HFF-Myc (cell line): ENCODE data around the gene CHST15.

Experiments used
- DNase-seq: peaks from one replicate; pipeline ENCODE4 v3.0.0-alpha.2; 2011; ENCODE audit warnings: low read depth; ENCODE audit errors: extremely low read depth
- H3K4me3 ChIP-seq: replicated peaks from 2 replicates; pipeline ENCODE4 v1.5.1; 2011; ENCODE audit warnings: low read depth, mild to moderate bottlenecking, control low read depth, low read length
- TF ChIP-seq, protein P1 (sequence below): IDR thresholded peaks from 2 replicates; pipeline ENCODE4 v1.5.1; 2012; ENCODE audit warnings: mild to moderate bottlenecking, low read depth, low read length, control low read depth; ENCODE audit errors: missing control alignments

The CHST15 gene

GRCh38 chr10:124078028-124078427 lies 15.4 kb downstream of the CHST15 start:
- TF ChIP-seq, protein P1, sequence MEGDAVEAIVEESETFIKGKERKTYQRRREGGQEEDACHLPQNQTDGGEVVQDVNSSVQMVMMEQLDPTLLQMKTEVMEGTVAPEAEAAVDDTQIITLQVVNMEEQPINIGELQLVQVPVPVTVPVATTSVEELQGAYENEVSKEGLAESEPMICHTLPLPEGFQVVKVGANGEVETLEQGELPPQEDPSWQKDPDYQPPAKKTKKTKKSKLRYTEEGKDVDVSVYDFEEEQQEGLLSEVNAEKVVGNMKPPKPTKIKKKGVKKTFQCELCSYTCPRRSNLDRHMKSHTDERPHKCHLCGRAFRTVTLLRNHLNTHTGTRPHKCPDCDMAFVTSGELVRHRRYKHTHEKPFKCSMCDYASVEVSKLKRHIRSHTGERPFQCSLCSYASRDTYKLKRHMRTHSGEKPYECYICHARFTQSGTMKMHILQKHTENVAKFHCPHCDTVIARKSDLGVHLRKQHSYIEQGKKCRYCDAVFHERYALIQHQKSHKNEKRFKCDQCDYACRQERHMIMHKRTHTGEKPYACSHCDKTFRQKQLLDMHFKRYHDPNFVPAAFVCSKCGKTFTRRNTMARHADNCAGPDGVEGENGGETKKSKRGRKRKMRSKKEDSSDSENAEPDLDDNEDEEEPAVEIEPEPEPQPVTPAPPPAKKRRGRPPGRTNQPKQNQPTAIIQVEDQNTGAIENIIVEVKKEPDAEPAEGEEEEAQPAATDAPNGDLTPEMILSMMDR: no peak
- no peak overlapping the region for H3K4me3 ChIP-seq
- no peak for DNase-seq

- H3K4me3 ChIP-seq: no peak overlapping the region
- no peak for DNase-seq
- TF ChIP-seq, protein P1: no peak
These were observed 16.0 kb downstream of the CHST15 start for GRCh38 chr10:124077208-124077993.

GRCh38 chr10:124076148-124076733 lies 17.2 kb downstream of the CHST15 start:
- TF ChIP-seq, protein P1: no peak
- no peak for DNase-seq
- H3K4me3 ChIP-seq: no peak overlapping the region

DNA sequence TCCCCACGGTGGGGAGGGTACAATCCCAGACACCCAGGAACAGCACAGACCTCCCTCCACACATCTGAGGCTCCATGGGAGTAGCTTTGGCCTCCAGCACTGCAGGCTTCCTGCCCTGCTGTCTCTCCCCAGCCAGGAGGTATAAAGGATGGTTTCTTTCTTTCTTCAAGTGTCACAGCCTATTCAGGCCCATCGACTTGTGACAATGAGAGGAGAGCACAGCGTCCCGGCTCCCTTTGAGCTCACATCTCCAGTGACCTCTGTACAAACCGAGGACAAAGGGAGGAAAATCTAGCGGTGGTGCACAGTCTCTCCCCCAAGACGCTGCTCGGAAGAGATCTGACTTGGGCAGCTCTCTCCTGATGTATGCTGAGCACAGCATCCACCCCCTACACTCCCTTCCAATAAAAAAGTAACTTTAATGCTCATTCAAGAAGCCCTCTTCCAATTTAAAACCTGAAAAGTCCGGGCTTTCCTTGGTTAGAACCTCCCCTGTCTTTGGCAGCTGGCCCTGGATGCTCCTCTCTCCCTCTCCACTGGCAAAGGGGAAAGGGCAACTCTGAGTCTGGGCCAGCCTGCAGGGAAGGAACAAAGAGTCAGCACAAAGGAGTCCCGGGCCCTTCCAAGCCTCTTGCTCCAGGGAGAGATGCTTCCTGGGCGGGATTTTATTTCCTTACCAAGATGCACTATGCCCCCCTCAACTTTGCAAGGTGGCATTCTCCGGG lies 18.0 kb downstream of the CHST15 start:
- TF ChIP-seq, protein P1: no peak
- DNase-seq: no peak
- no peak overlapping the region for H3K4me3 ChIP-seq

GRCh38 chr10:124074501-124075109 lies 18.8 kb downstream of the CHST15 start:
- no peak for DNase-seq
- TF ChIP-seq, protein P1: no peak
- H3K4me3 ChIP-seq: no peak overlapping the region

DNA sequence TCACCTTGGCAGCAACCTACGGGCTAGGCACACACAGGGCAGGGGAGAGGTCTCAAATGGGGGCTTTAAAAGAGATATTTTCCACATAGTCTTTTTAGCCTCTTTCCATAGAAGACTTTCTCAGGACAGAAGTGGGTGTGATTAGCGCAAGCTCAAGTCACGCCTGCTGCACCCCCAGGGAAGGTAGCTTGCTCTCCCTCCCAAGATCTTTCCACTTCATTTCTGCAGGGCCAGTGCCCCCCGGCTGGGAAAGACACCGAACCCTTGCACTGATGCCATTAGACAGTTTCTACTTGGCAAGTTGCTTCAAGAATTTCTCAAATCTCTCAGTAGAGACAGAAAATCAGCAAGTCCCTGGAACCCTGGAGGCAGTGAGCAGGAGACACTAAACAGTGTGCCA lies 19.4 kb downstream of the CHST15 start:
- TF ChIP-seq, protein P1: no peak
- H3K4me3 ChIP-seq: no peak overlapping the region
- no peak for DNase-seq
